GDM1 (cell line): Measurements from ENCODE around the gene RLN2.

Experiments used
- DNase-seq: peaks from one replicate; lab custom pipeline; 2025; lab: John Stamatoyannopoulos, UW

RLN2 gene

DNA sequence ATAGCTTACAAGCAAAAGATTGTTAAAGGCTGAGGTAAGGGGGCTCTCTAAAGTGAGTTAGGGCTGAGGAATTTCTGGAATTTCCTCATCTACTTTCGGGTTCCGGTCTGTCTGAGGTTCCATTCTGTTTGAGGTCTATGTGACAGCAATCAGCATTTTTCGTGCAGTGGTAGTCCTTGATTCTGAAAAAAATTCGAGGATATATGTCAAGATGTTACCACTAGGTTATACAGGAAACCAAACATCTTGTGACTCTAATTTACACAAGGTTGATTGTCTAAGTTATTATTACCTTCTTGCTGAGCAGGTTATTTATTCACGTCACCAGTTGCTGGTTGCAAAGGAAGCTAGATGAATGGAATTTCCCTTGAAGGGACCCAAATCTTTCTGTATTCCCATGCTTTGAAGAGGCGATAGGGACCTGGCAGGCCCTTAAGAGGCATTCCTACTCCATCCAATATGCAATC is 35.2 kb downstream of the RLN2 start:
- no peak for DNase-seq

GRCh38 chr9:5265939-5266338 is 38.6 kb downstream of the RLN2 start:
- no peak for DNase-seq

- no peak for DNase-seq
These were observed 40.3 kb downstream of the RLN2 start for GRCh38 chr9:5264219-5264595.

- no peak for DNase-seq
These were observed 40.9 kb downstream of the RLN2 start for GRCh38 chr9:5263351-5264218.
